Natural killer cell (primary cell): Measurements from ENCODE around the gene LRRC38. TPM values are rescaled to one million over a fixed set of nuclear protein-coding genes. Genes with fewer than 3 reads are reported as not detected.

Experiments used
- ATAC-seq, 3 donors: fragments of 150-1000 bp in 2 of 3; fragments of 200-7000 bp in 1 of 3; cut with Tn5 transposase; 1 replicate in 1 of 3; 2 replicates in 2 of 3; pipeline ENCODE4 v1.10.0; 2021; ENCODE audit warnings: mild to moderate bottlenecking in 2 of 3, moderate library complexity in 2 of 3
- DNase-seq, 2 donors: peaks; one replicate each; pipeline versions ENCODE4 v3.0.0 to v3.0.0-alpha.2; 2013 to 2021; ENCODE audit warnings: mixed read lengths in 1 of 2
- H3K27ac ChIP-seq: one replicate; pipeline ENCODE4 v1.5.1; 2013; ENCODE audit warnings: mild to moderate bottlenecking, low read length
- H3K27me3 ChIP-seq: one replicate; pipeline ENCODE4 v1.6.1; 2013; ENCODE audit warnings: low read length; ENCODE audit not compliant: control insufficient read depth, insufficient read depth
- H3K36me3 ChIP-seq: one replicate; pipeline ENCODE4 v1.6.1; 2013; ENCODE audit warnings: low read length; ENCODE audit not compliant: control insufficient read depth, insufficient read depth
- H3K4me1 ChIP-seq: one replicate; pipeline ENCODE4 v1.6.1; 2013; ENCODE audit warnings: low read length; ENCODE audit not compliant: control insufficient read depth, insufficient read depth
- H3K4me3 ChIP-seq: one replicate; pipeline ENCODE4 v1.5.1; 2013; ENCODE audit warnings: low read length
- H3K9me3 ChIP-seq: one replicate; pipeline ENCODE4 v1.6.1; 2013; ENCODE audit warnings: low read length; ENCODE audit not compliant: control insufficient read depth, insufficient read depth
- H3K27ac Mint-ChIP-seq, 2 donors: one replicate each; pipeline ENCODE4 v1.8.0; 2022; ENCODE audit warnings: mild to moderate bottlenecking in 2 of 2, mixed read lengths in 2 of 2, moderate library complexity in 1 of 2
- H3K27me3 Mint-ChIP-seq, 2 donors: one replicate each; pipeline ENCODE4 v1.8.0; 2022; ENCODE audit warnings: low read depth in 2 of 2, mixed read lengths in 2 of 2
- H3K36me3 Mint-ChIP-seq: one replicate; pipeline ENCODE4 v1.8.0; 2022; ENCODE audit warnings: mixed read lengths
- H3K4me1 Mint-ChIP-seq, 2 donors: one replicate each; pipeline ENCODE4 v1.8.0; 2022; ENCODE audit warnings: mixed read lengths in 2 of 2
- H3K4me3 Mint-ChIP-seq: one replicate; pipeline ENCODE4 v1.8.0; 2022; ENCODE audit warnings: mild to moderate bottlenecking, moderate library complexity, mixed read lengths
- H3K9me3 Mint-ChIP-seq, 2 donors: one replicate each; pipeline ENCODE4 v1.8.0; 2022; ENCODE audit warnings: mixed read lengths in 2 of 2
- CTCF ChIP-seq: fragments of 200-600 bp; IDR thresholded peaks from one replicate; pipeline ENCODE4 v1.8.0; 2022; ENCODE audit warnings: antibody characterized with exemption
- WGBS: methylation state at CpG from one replicate; pipeline ENCODE4 v1.1.7; 2013; ENCODE audit warnings: missing lambda C conversion rate; ENCODE audit not compliant: insufficient coverage; 5-methylcytosine and 5-hydroxymethylcytosine counted together
- intact Hi-C: fragments of 100-400 bp; cut with micrococcal nuclease; formaldehyde crosslinking; loops from one replicate; pipeline ENCODE4 v1.14.2; 2022
- total RNA-seq, 4 donors: library from RNA; stranded (reverse); fragments of 120-200 nt in 1 of 4; gene quantifications; one replicate each; pipeline versions ENCODE4 v1.2.3 to v1.2.4, GENCODE V29; 2013 to 2022

Gene LRRC38
- total RNA-seq, 3 donors from 2014 or later (not counting 1 experiment from before 2014, with no cell fraction given), result not detected

GRCh38 chr1:13548281-13548680, 34.5 kb upstream of the LRRC38 start:
- DNase-seq (no peak), ATAC-seq (no peak)
- TF ChIP-seq CTCF, result no peak
- Mint-ChIP-seq H3K4me1 (no peaks in the 10 kb centered on the region), H3K9me3 (no peaks in the 10 kb centered on the region), H3K4me3 (no peak overlapping the region), H3K36me3 (no peaks in the 10 kb centered on the region), H3K27ac (no peak overlapping the region), H3K27me3 (peaks cover 0 to 6% of the 10 kb centered on the region in 2 donors)
- H3K27me3 ChIP-seq, result no peaks in the 10 kb centered on the region
- no peaks in the 10 kb centered on the region for H3K36me3 ChIP-seq
- no peak overlapping the region for H3K4me3 ChIP-seq
- H3K27ac ChIP-seq, result no peak overlapping the region
- intact Hi-C loops, result no loop called here
- WGBS, result 88% methylated on average over 6 of the region's 6 CpGs
- H3K4me1 ChIP-seq, result no peaks in the 10 kb centered on the region
- no peaks in the 10 kb centered on the region for H3K9me3 ChIP-seq

- H3K9me3 ChIP-seq, result no peaks in the 10 kb centered on the region
- peaks cover 0 to 6% of the 10 kb centered on the region in 2 donors for H3K27me3 Mint-ChIP-seq
- H3K36me3 Mint-ChIP-seq, result no peaks in the 10 kb centered on the region
- no peaks in the 10 kb centered on the region for H3K36me3 ChIP-seq
- H3K4me3 Mint-ChIP-seq, result no peak overlapping the region
- H3K4me1 Mint-ChIP-seq, result no peaks in the 10 kb centered on the region
- no peak overlapping the region for H3K27ac ChIP-seq
- ATAC-seq (no peak), DNase-seq (no peak)
- intact Hi-C loops, result no loop called here
- no peaks in the 10 kb centered on the region for H3K9me3 Mint-ChIP-seq
- TF ChIP-seq CTCF, result no peak
- no peak overlapping the region for H3K4me3 ChIP-seq
- no peaks in the 10 kb centered on the region for H3K4me1 ChIP-seq
- H3K27ac Mint-ChIP-seq, result no peak overlapping the region
- H3K27me3 ChIP-seq, result no peaks in the 10 kb centered on the region
- 65% methylated on average over 3 of the region's 3 CpGs for WGBS
These were observed 33.0 kb upstream of the LRRC38 start for GRCh38 chr1:13546791-13547190.

- 74% methylated on average over 5 of the region's 5 CpGs for WGBS
- TF ChIP-seq CTCF, result no peak
- Mint-ChIP-seq H3K27me3 (peaks cover 0 to 6% of the 10 kb centered on the region in 2 donors), H3K4me3 (no peak overlapping the region), H3K36me3 (no peaks in the 10 kb centered on the region), H3K4me1 (no peaks in the 10 kb centered on the region), H3K9me3 (no peaks in the 10 kb centered on the region), H3K27ac (no peak overlapping the region)
- no peaks in the 10 kb centered on the region for H3K36me3 ChIP-seq
- no peaks in the 10 kb centered on the region for H3K9me3 ChIP-seq
- no peak for ATAC-seq
- no peak overlapping the region for H3K27ac ChIP-seq
- no peaks in the 10 kb centered on the region for H3K4me1 ChIP-seq
- intact Hi-C loops, result no loop called here
- no peaks in the 10 kb centered on the region for H3K27me3 ChIP-seq
- no peak overlapping the region for H3K4me3 ChIP-seq
- DNase-seq, result no peak
These were observed 30.4 kb upstream of the LRRC38 start for GRCh38 chr1:13544221-13544556.

GRCh38 chr1:13543451-13544220, 29.8 kb upstream of the LRRC38 start:
- Mint-ChIP-seq H3K9me3 (no peaks in the 10 kb centered on the region), H3K4me1 (no peaks in the 10 kb centered on the region), H3K27ac (no peak overlapping the region), H3K27me3 (peaks cover 0 to 6% of the 10 kb centered on the region in 2 donors), H3K36me3 (no peaks in the 10 kb centered on the region), H3K4me3 (no peak overlapping the region)
- DNase-seq, result no peak
- H3K4me1 ChIP-seq, result no peaks in the 10 kb centered on the region
- no peak overlapping the region for H3K4me3 ChIP-seq
- no peak for ATAC-seq
- intact Hi-C loops, result no loop called here
- no peaks in the 10 kb centered on the region for H3K27me3 ChIP-seq
- TF ChIP-seq CTCF, result no peak
- H3K36me3 ChIP-seq, result no peaks in the 10 kb centered on the region
- H3K27ac ChIP-seq, result no peak overlapping the region
- WGBS, result 75% methylated on average over 20 of the region's 20 CpGs
- no peaks in the 10 kb centered on the region for H3K9me3 ChIP-seq
